Endothelial cell of umbilical vein (primary cell): ENCODE results near the gene GRID2. TPM values are rescaled to one million over a fixed set of nuclear protein-coding genes. Genes with fewer than 3 reads are reported as not detected.

Experiments used
- BruUV-seq: library from RNA; stranded (reverse); fragments of 400-500 nt; replicated peaks from 2 replicates; lab custom pipeline; 2021; lab: Mats Ljungman, UMichigan
- CTCF ChIA-PET: fragments of 300-600, 350-600 bp; sonication (Branson Sonifier 250); formaldehyde crosslinking; loops from one replicate; lab custom pipeline; 2021; ENCODE audit warnings: antibody characterized with exemption, inconsistent platforms; lab: Charles Lee
- POLR2A ChIA-PET: fragments of 300-600, 350-600 bp; sonication (Branson Sonifier 250); formaldehyde crosslinking; loops from one replicate; lab custom pipeline; 2021; ENCODE audit warnings: antibody characterized with exemption, inconsistent platforms; lab: Charles Lee
- DNase-seq: peaks from one replicate; pipeline ENCODE4 v3.0.0-alpha.2; 2011; ENCODE audit warnings: low read depth, low spot score
- FAIRE-seq: peaks from 2 replicates; lab custom pipeline; 2011; peaks lifted over from hg19 to GRCh38; lab: Jason Lieb, UNC
- H2AFZ ChIP-seq: 2 replicates; pipeline ENCODE4 v1.6.0; 2012; ENCODE audit warnings: low read depth, low read length, control low read depth, inconsistent platforms
- H3K27ac ChIP-seq: 2 replicates; pipeline ENCODE4 v1.5.1; 2011; ENCODE audit warnings: low read depth, mild to moderate bottlenecking, control low read depth, low read length, moderate library complexity; ENCODE audit not compliant: insufficient read depth
- H3K27me3 ChIP-seq, 2 experiments: 2 replicates each; pipeline versions ENCODE4 v1.6.0 to v1.6.1; 2011; ENCODE audit warnings: low read length in 2 of 2, mixed read lengths in 1 of 2; ENCODE audit not compliant: control insufficient read depth in 2 of 2, insufficient read depth in 2 of 2
- H3K36me3 ChIP-seq, 2 experiments: 2 replicates in 1 of 2; 3 replicates in 1 of 2; pipeline ENCODE4 v1.5.1; 2011; ENCODE audit warnings: low read length in 2 of 2, mild to moderate bottlenecking in 1 of 2, moderate library complexity in 1 of 2; ENCODE audit not compliant: control insufficient read depth in 2 of 2, insufficient read depth in 2 of 2; ENCODE audit errors: extremely low read depth in 1 of 2
- H3K4me1 ChIP-seq: 3 replicates; pipeline ENCODE4 v1.5.1; 2011; ENCODE audit warnings: mild to moderate bottlenecking, low read length; ENCODE audit not compliant: control insufficient read depth, insufficient read depth; ENCODE audit errors: extremely low read depth
- H3K4me2 ChIP-seq: 2 replicates; pipeline ENCODE4 v1.6.1; 2011; ENCODE audit warnings: low read length, control low read depth, mixed read lengths; ENCODE audit not compliant: insufficient read depth
- H3K4me3 ChIP-seq, 3 experiments: fragments of 200-600 bp in 1 of 3; sonication (generic), shearing (Covaris generic) in 1 of 3; replicated peaks in 1 of 3; 2 replicates each; pipeline ENCODE4 v1.5.1; 2011 to 2016; ENCODE audit warnings: control low read depth in 3 of 3, low read length in 3 of 3, mild to moderate bottlenecking in 2 of 3, inconsistent platforms in 1 of 3, low read depth in 1 of 3, moderate library complexity in 1 of 3; ENCODE audit not compliant: insufficient read depth in 1 of 3
- H3K79me2 ChIP-seq: 2 replicates; pipeline ENCODE4 v1.6.0; 2012; ENCODE audit warnings: low read length, inconsistent platforms; ENCODE audit not compliant: control insufficient read depth, insufficient read depth
- H3K9ac ChIP-seq: replicated peaks from 2 replicates; pipeline ENCODE3; 2011; ENCODE audit warnings: low read length, control low read depth; ENCODE audit not compliant: insufficient read depth; ENCODE audit errors: extremely low read depth
- H3K9me1 ChIP-seq: replicated peaks from 3 replicates; pipeline ENCODE4 v1.6.0; 2011; ENCODE audit warnings: mild to moderate bottlenecking, low read length; ENCODE audit not compliant: control insufficient read depth, insufficient read depth; ENCODE audit errors: extremely low read depth
- H3K9me3 ChIP-seq: replicated peaks from 2 replicates; pipeline ENCODE4 v1.5.1; 2012; ENCODE audit warnings: low read length, inconsistent platforms; ENCODE audit not compliant: control insufficient read depth, insufficient read depth
- H4K20me1 ChIP-seq: replicated peaks from 2 replicates; pipeline ENCODE3; 2011; ENCODE audit warnings: mild to moderate bottlenecking, low read length; ENCODE audit not compliant: control insufficient read depth, insufficient read depth; ENCODE audit errors: extremely low read depth
- FOS ChIP-seq: IDR thresholded peaks from 2 replicates; pipeline ENCODE4 v1.6.1; 2011; ENCODE audit warnings: mild to moderate bottlenecking, low read length, moderate library complexity, borderline replicate concordance; ENCODE audit not compliant: insufficient read depth
- GATA2 ChIP-seq: IDR thresholded peaks from 2 replicates; pipeline ENCODE4 v1.7.0; 2011; ENCODE audit warnings: low read depth, mild to moderate bottlenecking, moderate library complexity, mixed read lengths, low read length; ENCODE audit not compliant: insufficient read length, insufficient read depth
- JUN ChIP-seq: IDR thresholded peaks from 2 replicates; pipeline ENCODE4 v1.6.1; 2011; ENCODE audit warnings: borderline replicate concordance, low read depth; ENCODE audit not compliant: insufficient read length, insufficient read depth
- dilution Hi-C: fragments of 300-500 bp; cut with MboI; formaldehyde crosslinking; loops from one replicate; pipeline ENCODE4 v1.15.0; 2019; ENCODE audit warnings: low sequenced_read_pairs; ENCODE audit not compliant: extremely low pct_ligation_motif_present
- intact Hi-C: fragments of 100-400 bp; cut with micrococcal nuclease; formaldehyde crosslinking; loops from one replicate; pipeline ENCODE4 v1.10.0; 2022
- polyA plus RNA-seq, 4 experiments: library from polyadenylated mRNA; depleted of rRNA in 3 of 4; stranded (reverse) in 3 of 4; unstranded in 1 of 4; fragments of >200 nt; gene quantifications; 2 replicates each; pipeline versions ENCODE4 v1.2.1 to v1.2.3, GENCODE V29; 2011 to 2012; ENCODE audit warnings: missing spikeins in 1 of 4
- total RNA-seq: library from RNA; stranded (reverse); gene quantifications from 2 replicates; pipeline ENCODE4 v1.2.3, GENCODE V29; 2021
- TF ChIP-seq, protein P1 (sequence below): IDR thresholded peaks from 2 replicates; pipeline ENCODE4 v1.6.1; 2011; ENCODE audit not compliant: insufficient read depth, insufficient read length
- TF ChIP-seq, protein P2 (sequence below), 2 donors: IDR thresholded peaks; 1 replicate in 1 of 2; 2 replicates in 1 of 2; pipeline ENCODE4 v1.5.1; 2011; ENCODE audit warnings: low read length in 2 of 2, mild to moderate bottlenecking in 2 of 2, moderate library complexity in 2 of 2, control low read depth in 1 of 2, inconsistent platforms in 1 of 2, low read depth in 1 of 2; ENCODE audit not compliant: insufficient read depth in 1 of 2; ENCODE audit errors: extremely low read depth in 1 of 2

The GRID2 gene
- total and polyA plus RNA-seq, 2 donors (not counting 3 experiments of a cell fraction or from before 2014, with no cell fraction given): not detected

DNA sequence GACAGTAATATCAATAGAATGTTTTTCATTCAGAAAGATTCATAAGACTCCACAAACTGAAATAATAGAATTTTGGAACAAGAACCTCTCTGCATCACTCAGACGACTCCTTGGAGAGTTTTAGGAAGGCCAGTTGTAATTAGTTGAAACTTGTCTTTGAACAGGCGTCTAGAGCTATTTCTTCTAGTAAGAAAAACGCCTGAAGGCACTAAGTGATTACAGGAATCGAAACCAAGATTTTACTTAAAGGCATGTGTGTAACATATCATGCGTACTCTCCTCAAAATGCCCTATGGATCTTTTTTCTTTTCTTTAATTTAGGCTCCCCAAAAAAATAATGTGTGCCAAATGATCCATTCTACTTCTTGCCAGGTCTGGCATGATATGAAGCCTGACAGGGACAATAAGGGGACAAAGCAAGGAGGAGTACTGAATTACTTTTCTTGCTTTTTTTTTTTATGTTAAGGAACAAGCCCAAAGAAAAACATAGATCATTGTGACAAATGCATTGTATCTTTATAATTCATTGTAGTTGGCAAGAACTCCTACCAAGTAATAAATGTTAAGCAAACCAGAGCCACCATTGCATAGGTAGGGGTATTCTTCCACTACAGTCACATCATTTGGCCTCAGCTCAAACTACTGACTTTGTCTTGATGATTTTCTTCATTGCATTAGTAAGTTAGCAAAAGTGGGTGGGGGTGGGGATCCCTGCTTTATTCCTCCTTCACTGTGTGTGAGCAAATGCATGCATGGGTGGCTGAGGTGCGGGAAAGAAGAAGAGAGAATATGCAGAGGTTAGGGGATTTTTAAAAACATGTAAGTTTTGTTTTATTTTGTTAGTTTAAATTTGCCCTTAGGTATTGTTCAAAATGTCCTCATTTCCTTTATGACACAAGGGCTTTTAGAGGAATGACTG lies 1444.9 kb downstream of the GRID2 start:
- dilution Hi-C loops: no loop called here
- DNase-seq (no peak), FAIRE-seq (no peak)
- Histone ChIP-seq H4K20me1 (no peaks in the 10 kb centered on the region), H3K36me3 (no peaks in the 10 kb centered on the region), H3K4me3 (no peak overlapping the region), H3K27me3 (peaks cover 0 to 2% of the 10 kb centered on the region in 2 experiments), H3K4me1 (no peaks in the 10 kb centered on the region), H3K79me2 (no peaks in the 10 kb centered on the region), H3K4me2 (no peak overlapping the region), H3K9ac (no peak overlapping the region), H3K27ac (no peak overlapping the region), H3K9me3 (no peaks in the 10 kb centered on the region), H3K9me1 (no peaks in the 10 kb centered on the region), H2AFZ (no peak overlapping the region)
- ChIA-PET POLR2A (no interaction called here), CTCF (no interaction called here)
- no peak for TF ChIP-seq GATA2
- TF ChIP-seq, protein P1, sequence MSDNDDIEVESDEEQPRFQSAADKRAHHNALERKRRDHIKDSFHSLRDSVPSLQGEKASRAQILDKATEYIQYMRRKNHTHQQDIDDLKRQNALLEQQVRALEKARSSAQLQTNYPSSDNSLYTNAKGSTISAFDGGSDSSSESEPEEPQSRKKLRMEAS: no peak
- no peak for TF ChIP-seq JUN
- intact Hi-C loops: no loop called here
- BruUV-seq: no TSS peak

DNA sequence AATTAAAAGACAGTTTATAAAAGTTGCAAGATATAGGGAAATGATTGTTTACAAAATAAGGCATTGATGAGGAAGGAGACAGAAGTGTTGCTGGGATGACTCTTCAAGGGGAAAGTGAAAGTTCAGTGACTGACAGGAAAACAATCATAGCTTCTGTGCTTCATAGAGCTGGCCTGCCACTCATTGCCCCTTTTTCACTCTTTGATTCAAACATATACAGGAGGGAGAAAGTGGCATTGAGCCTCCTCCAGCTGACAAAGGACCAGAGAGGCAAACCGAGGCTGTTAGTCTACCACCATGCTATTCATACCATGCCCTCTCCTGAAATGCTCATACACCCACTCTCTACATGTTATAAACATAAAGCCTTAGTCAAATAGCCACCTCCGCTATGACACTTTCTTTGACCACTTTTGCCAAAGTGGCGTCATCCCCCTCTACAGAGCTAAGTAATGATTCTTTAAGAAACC lies 1445.6 kb downstream of the GRID2 start:
- ChIA-PET CTCF (no interaction called here), POLR2A (no interaction called here)
- Histone ChIP-seq H3K4me3 (no peak overlapping the region), H3K27me3 (peaks cover 0 to 2% of the 10 kb centered on the region in 2 experiments), H3K9me3 (no peaks in the 10 kb centered on the region), H3K27ac (no peak overlapping the region), H4K20me1 (no peaks in the 10 kb centered on the region), H3K36me3 (no peaks in the 10 kb centered on the region), H3K9me1 (no peaks in the 10 kb centered on the region), H3K79me2 (no peaks in the 10 kb centered on the region), H3K4me1 (no peaks in the 10 kb centered on the region), H3K9ac (no peak overlapping the region), H3K4me2 (no peak overlapping the region), H2AFZ (no peak overlapping the region)
- BruUV-seq: no TSS peak
- dilution Hi-C loops (no loop called here), intact Hi-C loops (no loop called here)
- FAIRE-seq (no peak), DNase-seq (no peak)
- TF ChIP-seq GATA2 (no peak), FOS (no peak)
- TF ChIP-seq, protein P1: no peak
- TF ChIP-seq, protein P2, sequence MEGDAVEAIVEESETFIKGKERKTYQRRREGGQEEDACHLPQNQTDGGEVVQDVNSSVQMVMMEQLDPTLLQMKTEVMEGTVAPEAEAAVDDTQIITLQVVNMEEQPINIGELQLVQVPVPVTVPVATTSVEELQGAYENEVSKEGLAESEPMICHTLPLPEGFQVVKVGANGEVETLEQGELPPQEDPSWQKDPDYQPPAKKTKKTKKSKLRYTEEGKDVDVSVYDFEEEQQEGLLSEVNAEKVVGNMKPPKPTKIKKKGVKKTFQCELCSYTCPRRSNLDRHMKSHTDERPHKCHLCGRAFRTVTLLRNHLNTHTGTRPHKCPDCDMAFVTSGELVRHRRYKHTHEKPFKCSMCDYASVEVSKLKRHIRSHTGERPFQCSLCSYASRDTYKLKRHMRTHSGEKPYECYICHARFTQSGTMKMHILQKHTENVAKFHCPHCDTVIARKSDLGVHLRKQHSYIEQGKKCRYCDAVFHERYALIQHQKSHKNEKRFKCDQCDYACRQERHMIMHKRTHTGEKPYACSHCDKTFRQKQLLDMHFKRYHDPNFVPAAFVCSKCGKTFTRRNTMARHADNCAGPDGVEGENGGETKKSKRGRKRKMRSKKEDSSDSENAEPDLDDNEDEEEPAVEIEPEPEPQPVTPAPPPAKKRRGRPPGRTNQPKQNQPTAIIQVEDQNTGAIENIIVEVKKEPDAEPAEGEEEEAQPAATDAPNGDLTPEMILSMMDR (IDR thresholded peaks at IDR 0.05; ENCODE audit: extremely low read depth in 1 of 2, insufficient read depth in 1 of 2, low read depth in 1 of 2, low read length in 2 of 2): no peak
